CD4-positive, alpha-beta T cell treated with Interleukin-17A for 4 hours (primary cell): ENCODE data around the gene AUTS2.

Source experiments
- DNase-seq: peaks from one replicate; pipeline ENCODE4 v3.0.0-alpha.2; 2020; ENCODE audit warnings: mixed read lengths

The AUTS2 gene

GRCh38 chr7:69957661-69958060, 359.4 kb downstream of the AUTS2 start:
- DNase-seq: no peak

GRCh38 chr7:69959789-69960499, 361.7 kb downstream of the AUTS2 start:
- DNase-seq: no peak

GRCh38 chr7:69961436-69961835, 363.2 kb downstream of the AUTS2 start:
- no peak for DNase-seq

GRCh38 chr7:69962186-69963065, 364.2 kb downstream of the AUTS2 start:
- DNase-seq: no peak

GRCh38 chr7:69963393-69963792, 365.1 kb downstream of the AUTS2 start:
- no peak for DNase-seq

- DNase-seq: no peak
Measured at GRCh38 chr7:69966766-69967591, 368.7 kb downstream of the AUTS2 start.

GRCh38 chr7:69967689-69968450, 369.6 kb downstream of the AUTS2 start:
- DNase-seq: no peak

GRCh38 chr7:69968969-69969556, 370.8 kb downstream of the AUTS2 start:
- DNase-seq: no peak

GRCh38 chr7:69981646-69982045, 383.4 kb downstream of the AUTS2 start:
- DNase-seq: no peak

GRCh38 chr7:69982197-69982596, 383.9 kb downstream of the AUTS2 start:
- DNase-seq: no peak

- no peak for DNase-seq
Measured at GRCh38 chr7:69989551-69989950, 391.3 kb downstream of the AUTS2 start.

- no peak for DNase-seq
Measured at GRCh38 chr7:69992938-69993337, 394.7 kb downstream of the AUTS2 start.

GRCh38 chr7:69994218-69994617, 395.9 kb downstream of the AUTS2 start:
- DNase-seq: no peak

- no peak for DNase-seq
Measured at GRCh38 chr7:69994886-69995542, 396.7 kb downstream of the AUTS2 start.

- no peak for DNase-seq
Measured at GRCh38 chr7:69996121-69996520, 397.8 kb downstream of the AUTS2 start.

GRCh38 chr7:70000737-70001348, 402.6 kb downstream of the AUTS2 start:
- no peak for DNase-seq

GRCh38 chr7:70005480-70005879, 407.2 kb downstream of the AUTS2 start:
- DNase-seq: no peak

- no peak for DNase-seq
Measured at GRCh38 chr7:70005891-70006260, 407.6 kb downstream of the AUTS2 start.

- no peak for DNase-seq
Measured at GRCh38 chr7:70006261-70006920, 408.1 kb downstream of the AUTS2 start.

- DNase-seq: no peak
Measured at GRCh38 chr7:70008466-70008865, 410.2 kb downstream of the AUTS2 start.
